ENCODE results near the gene PHYH.
"Not testable (repeated sequence)": the region's sequence is repeated elsewhere in the genome, so short reads cannot be mapped to it uniquely, and the experiment has no call there.

Gene PHYH

DNA sequence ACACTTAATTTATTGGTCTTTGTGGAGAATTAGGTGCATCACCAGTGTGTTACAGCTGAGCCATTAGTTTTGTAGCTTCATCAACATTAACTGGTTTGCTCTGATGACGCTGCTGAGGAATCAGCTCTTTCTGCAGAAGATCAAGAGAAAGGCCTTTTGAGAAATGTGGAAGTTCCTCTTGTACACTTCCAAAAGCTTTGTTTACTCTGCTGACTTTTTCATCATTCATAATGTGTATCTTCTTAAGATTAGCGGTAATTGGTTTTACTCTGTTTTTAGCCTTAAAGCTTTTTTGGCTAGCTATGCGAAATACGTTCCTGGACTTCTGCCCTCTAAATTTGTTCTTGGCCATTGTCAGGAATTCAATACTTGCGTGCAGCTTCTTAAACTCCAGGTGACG, 8.2 kb upstream of the PHYH start:
- H3K27ac Mint-ChIP-seq: no peak overlapping the region
- no peak for ATAC-seq
- no peaks in the 10 kb centered on the region for H3K27me3 Mint-ChIP-seq
- H3K9me3 Mint-ChIP-seq: no peaks in the 10 kb centered on the region
- no peak overlapping the region for H3K4me3 Mint-ChIP-seq
- peaks cover 3% of the 10 kb centered on the region for H3K4me1 Mint-ChIP-seq
- DNase-seq: no peak
- no peaks in the 10 kb centered on the region for H3K36me3 Mint-ChIP-seq (ENCODE audit: low read depth)

GRCh38 chr10:13306103-13306502, 6.2 kb upstream of the PHYH start:
- H3K4me1 Mint-ChIP-seq: peaks cover 19% of the 10 kb centered on the region
- H3K4me3 Mint-ChIP-seq: no peak overlapping the region
- H3K27me3 Mint-ChIP-seq: no peaks in the 10 kb centered on the region
- no peaks in the 10 kb centered on the region for H3K9me3 Mint-ChIP-seq
- ATAC-seq: no peak
- H3K36me3 Mint-ChIP-seq (ENCODE audit: low read depth): no peaks in the 10 kb centered on the region
- H3K27ac Mint-ChIP-seq: no peak overlapping the region
- DNase-seq: no peak

DNA sequence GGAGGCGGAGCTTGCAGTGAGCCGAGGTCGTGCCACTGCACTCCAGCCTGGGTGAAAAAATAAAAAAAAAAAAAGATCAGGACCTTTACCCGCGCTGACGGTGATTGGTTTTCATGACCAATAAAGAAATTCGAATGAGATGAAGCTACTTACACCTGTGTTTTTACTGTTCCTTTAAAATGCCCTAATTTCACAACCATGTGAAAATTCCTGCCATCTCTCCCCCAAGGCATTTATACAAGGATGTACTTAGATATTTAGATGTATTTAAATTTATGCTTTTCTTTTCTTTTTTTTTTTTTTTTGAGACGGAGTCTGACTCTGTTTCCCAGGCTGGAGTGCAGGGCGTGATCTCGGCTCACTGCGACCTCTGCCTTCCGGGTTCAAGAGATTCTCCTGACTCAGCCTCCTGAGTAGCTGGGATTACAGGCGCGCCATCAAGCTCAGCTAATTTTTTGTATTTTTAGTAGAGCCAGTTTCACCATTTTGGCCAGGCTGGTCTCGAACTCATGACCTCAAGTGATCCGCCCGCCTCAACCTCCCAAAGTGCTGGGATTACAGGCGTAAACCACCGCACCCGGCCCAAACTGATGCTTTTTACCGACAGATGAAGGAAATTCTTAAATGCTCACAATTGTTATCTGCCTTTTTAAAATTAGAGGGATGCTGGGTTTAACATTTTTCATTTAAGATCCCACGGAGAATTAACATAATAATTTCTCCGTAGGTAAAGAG, 3.1 kb upstream of the PHYH start:
- H3K36me3 Mint-ChIP-seq (ENCODE audit: low read depth): no peaks in the 10 kb centered on the region
- no peak overlapping the region for H3K27ac Mint-ChIP-seq
- peaks cover 32% of the 10 kb centered on the region for H3K4me1 Mint-ChIP-seq
- DNase-seq: no peak
- peak overlapping the region; percentile 82 for H3K4me3 Mint-ChIP-seq
- H3K9me3 Mint-ChIP-seq: no peaks in the 10 kb centered on the region
- no peaks in the 10 kb centered on the region for H3K27me3 Mint-ChIP-seq
- ATAC-seq: no peak

GRCh38 chr10:13298748-13299436, 972 bp downstream of the PHYH start:
- H3K27ac Mint-ChIP-seq: no peak overlapping the region
- peaks cover 3% of the 10 kb centered on the region for H3K36me3 Mint-ChIP-seq (ENCODE audit: low read depth)
- ATAC-seq (no peak), DNase-seq (no peak)
- H3K4me3 Mint-ChIP-seq: peak overlapping the region; percentile 70
- H3K4me1 Mint-ChIP-seq: peaks cover 32% of the 10 kb centered on the region
- H3K27me3 Mint-ChIP-seq: no peaks in the 10 kb centered on the region
- no peaks in the 10 kb centered on the region for H3K9me3 Mint-ChIP-seq

DNA sequence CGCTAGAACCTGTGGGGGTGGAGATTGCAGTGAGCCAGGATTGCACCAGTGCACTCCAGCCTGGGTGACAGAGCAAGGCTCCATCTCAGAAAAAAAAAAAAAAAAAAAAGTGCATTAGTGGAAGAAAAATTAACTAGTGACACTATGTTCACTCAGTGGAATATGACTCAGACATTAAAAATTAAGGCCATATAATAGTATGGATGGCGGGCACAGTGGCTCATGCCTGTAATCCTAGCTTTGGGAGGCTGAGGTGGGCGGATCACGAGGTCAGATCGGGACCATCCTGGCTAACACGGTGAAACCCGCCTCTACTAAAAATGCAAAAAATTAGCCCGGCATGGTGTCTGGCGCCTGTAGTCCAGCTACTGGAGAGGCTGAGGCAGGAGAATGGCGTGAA, 3.4 kb downstream of the PHYH start:
- Mint-ChIP-seq H3K27ac (no peak overlapping the region), H3K4me3 (no peak overlapping the region)

DNA sequence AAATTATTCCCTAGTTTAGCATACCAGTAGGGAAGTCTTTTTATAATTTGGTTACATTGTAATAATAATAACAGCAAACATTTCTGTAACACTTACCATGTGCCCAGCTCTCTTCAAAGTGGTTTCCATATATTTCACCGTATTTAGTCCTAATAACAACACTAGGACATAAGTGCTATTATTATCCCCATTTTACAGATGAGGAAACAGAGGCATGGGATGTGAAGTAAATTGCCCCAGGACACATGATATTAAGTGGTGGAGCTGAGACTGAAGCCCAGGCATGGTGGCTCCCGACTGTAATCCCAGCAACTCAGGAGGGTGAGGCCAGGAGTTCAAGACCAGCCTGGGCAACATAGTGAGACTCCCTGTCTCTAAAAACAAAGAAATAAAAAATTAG, 5.1 kb downstream of the PHYH start:
- Mint-ChIP-seq H3K4me1 (peaks cover 5% of the 10 kb centered on the region), H3K9me3 (no peaks in the 10 kb centered on the region), H3K4me3 (no peak overlapping the region), H3K27me3 (no peaks in the 10 kb centered on the region), H3K27ac (no peak overlapping the region), H3K36me3 (ENCODE audit: low read depth) (peaks cover 7% of the 10 kb centered on the region)
- ATAC-seq: no peak
- DNase-seq: no peak

More for the DNA sequence above, 3.4 kb downstream of the PHYH start:
- ATAC-seq: no peak
- Mint-ChIP-seq H3K4me1 (peaks cover 16% of the 10 kb centered on the region), H3K9me3 (no peaks in the 10 kb centered on the region), H3K36me3 (ENCODE audit: low read depth) (peaks cover 3% of the 10 kb centered on the region), H3K27me3 (no peaks in the 10 kb centered on the region)
- DNase-seq: no peak

GRCh38 chr10:13291821-13292773, 7.8 kb downstream of the PHYH start:
- DNase-seq: no peak
- no peak overlapping the region for H3K4me3 Mint-ChIP-seq
- H3K27me3 Mint-ChIP-seq: no peaks in the 10 kb centered on the region
- no peak for ATAC-seq
- no peaks in the 10 kb centered on the region for H3K9me3 Mint-ChIP-seq
- peaks cover 7% of the 10 kb centered on the region for H3K36me3 Mint-ChIP-seq (ENCODE audit: low read depth)
- H3K27ac Mint-ChIP-seq: no peak overlapping the region
- no peaks in the 10 kb centered on the region for H3K4me1 Mint-ChIP-seq

- H3K4me3 Mint-ChIP-seq: no peak overlapping the region
- DNase-seq (no peak), ATAC-seq (no peak)
- H3K36me3 Mint-ChIP-seq (ENCODE audit: low read depth): peaks cover 7% of the 10 kb centered on the region
- no peaks in the 10 kb centered on the region for H3K9me3 Mint-ChIP-seq
- H3K27me3 Mint-ChIP-seq: no peaks in the 10 kb centered on the region
- H3K27ac Mint-ChIP-seq: no peak overlapping the region
- no peaks in the 10 kb centered on the region for H3K4me1 Mint-ChIP-seq
Observed at GRCh38 chr10:13291061-13291460, 8.8 kb downstream of the PHYH start.

GRCh38 chr10:13284050-13284449, 15.8 kb downstream of the PHYH start:
- no peak overlapping the region for H3K27ac Mint-ChIP-seq
- no peak for DNase-seq
- no peak overlapping the region for H3K4me3 Mint-ChIP-seq
- ATAC-seq: no peak
- H3K4me1 Mint-ChIP-seq: peaks cover 5% of the 10 kb centered on the region
- no peaks in the 10 kb centered on the region for H3K27me3 Mint-ChIP-seq
- H3K9me3 Mint-ChIP-seq: no peaks in the 10 kb centered on the region
- H3K36me3 Mint-ChIP-seq (ENCODE audit: low read depth): peaks cover 3% of the 10 kb centered on the region

DNA sequence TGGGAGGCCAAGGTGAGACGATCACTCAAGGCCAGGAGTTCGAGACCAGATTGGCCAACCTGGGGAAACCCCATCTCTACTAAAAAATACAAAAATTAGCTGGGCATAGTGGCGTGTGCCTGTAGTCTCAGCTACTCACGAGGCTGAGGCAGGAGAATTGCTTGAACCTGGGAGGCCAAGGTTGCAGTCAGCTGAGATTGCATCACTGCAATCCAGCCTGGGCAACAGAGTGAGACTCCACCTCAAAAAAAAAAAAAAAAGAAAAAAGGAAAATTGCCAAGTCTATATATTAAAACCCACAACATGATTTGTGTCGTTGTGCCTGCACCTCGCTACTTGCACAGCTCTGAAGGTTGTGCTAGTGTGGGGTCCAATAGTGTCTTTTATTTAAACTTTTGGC, 17.5 kb downstream of the PHYH start:
- not testable (repeated sequence) for H3K9me3 Mint-ChIP-seq, H3K4me3 Mint-ChIP-seq

DNA sequence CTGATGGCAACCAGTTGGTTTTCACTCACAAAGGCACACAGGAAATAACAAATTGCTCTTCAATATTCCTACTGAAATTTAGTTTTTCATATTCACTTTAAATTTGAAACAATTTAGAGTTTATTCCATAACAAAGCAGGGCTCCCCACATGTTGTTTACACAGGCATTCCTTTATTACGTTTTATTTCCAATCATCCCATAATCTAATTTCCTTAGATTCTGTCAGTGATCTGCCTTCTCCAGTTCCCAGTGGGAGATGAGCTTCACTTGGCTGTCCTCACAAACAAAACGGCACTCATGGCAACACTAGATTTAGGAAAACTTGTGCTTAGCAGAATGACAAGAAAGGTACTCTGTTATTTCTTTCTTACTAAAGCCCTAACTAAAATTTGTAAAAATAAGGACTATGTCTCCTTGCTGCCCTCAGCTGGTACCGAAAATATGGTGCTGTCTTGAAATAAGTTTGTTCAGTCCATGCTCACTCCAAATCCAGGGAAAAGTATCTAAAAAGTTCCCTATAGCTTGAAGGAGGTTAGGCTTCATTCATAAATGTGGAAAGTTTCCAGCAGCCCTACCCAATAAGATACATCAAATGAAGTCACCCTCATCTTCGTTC, 23.0 kb downstream of the PHYH start:
- DNase-seq (no peak), ATAC-seq (no peak)
- no peak overlapping the region for H3K27ac Mint-ChIP-seq
- H3K27me3 Mint-ChIP-seq: no peaks in the 10 kb centered on the region
- H3K36me3 Mint-ChIP-seq (ENCODE audit: low read depth): peaks cover 4% of the 10 kb centered on the region
- H3K4me3 Mint-ChIP-seq: no peak overlapping the region
- H3K4me1 Mint-ChIP-seq: no peaks in the 10 kb centered on the region
- H3K9me3 Mint-ChIP-seq: no peaks in the 10 kb centered on the region

More for the DNA sequence above, 17.5 kb downstream of the PHYH start:
- H3K4me1 Mint-ChIP-seq; DNase-seq; H3K27ac Mint-ChIP-seq; H3K27me3 Mint-ChIP-seq; ATAC-seq; H3K36me3 Mint-ChIP-seq (ENCODE audit: low read depth): not testable (repeated sequence)

DNA sequence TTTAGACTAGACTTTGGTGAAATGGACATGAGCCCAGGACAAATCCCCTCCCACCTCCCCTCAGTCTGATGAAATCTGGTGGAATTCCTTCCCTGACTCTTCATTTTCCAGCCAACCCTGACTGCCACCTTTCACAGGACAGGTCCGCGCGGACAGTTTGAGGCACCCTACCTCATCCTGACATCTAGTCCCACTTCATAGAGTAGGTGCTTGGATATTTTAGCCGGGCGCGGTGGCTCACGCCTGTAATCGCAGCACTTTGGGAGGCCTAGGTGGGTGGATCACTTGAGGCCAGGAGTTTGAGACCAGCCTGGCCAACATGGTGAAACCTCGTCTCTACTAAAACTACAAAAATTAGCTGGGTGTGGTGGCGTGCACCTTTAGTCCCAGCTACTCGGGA, 23.7 kb downstream of the PHYH start:
- not testable (repeated sequence) for H3K4me1 Mint-ChIP-seq; DNase-seq; H3K27me3 Mint-ChIP-seq; H3K27ac Mint-ChIP-seq; H3K36me3 Mint-ChIP-seq (ENCODE audit: low read depth); H3K9me3 Mint-ChIP-seq; H3K4me3 Mint-ChIP-seq; ATAC-seq

DNA sequence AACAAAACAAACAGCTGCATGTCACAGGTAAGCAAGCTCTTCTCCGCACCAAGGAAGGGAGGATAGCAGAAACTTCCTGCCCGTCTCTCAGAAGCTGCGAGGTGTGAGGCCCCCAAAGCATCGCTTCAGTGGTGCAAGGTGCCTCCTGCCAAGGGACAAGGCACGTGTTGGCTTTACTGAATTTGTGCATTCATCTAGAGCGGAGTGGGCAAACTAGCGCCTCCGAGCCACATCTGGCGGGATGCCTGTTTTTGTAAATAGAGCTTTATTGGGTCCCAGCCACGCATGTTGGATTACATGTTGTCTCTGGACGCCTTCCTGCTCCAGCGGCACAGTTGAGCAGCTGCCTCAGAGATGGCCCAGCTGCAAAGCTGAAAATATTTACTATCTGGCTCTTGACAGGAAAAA, 27.7 kb downstream of the PHYH start:
- Mint-ChIP-seq H3K36me3 (ENCODE audit: low read depth) (peaks cover 1% of the 10 kb centered on the region), H3K27me3 (no peaks in the 10 kb centered on the region), H3K4me1 (peaks cover 2% of the 10 kb centered on the region), H3K4me3 (no peak overlapping the region), H3K9me3 (no peaks in the 10 kb centered on the region), H3K27ac (no peak overlapping the region)
- DNase-seq (no peak), ATAC-seq (no peak)

GRCh38 chr10:13271552-13272163, 28.2 kb downstream of the PHYH start:
- no peak for ATAC-seq
- Mint-ChIP-seq H3K27ac (no peak overlapping the region), H3K36me3 (ENCODE audit: low read depth) (peaks cover under 1% of the 10 kb centered on the region), H3K4me3 (no peak overlapping the region), H3K4me1 (peaks cover 2% of the 10 kb centered on the region), H3K27me3 (no peaks in the 10 kb centered on the region), H3K9me3 (no peaks in the 10 kb centered on the region)
- DNase-seq: peak; percentile 46

Measured in activated naive CD8-positive, alpha-beta T cell treated with anti-CD3 and anti-CD28 coated beads, Interleukin-2, amount 50 U/mL, for 24 hours (primary cell).